Skin of body (tissue), 2 donors: ENCODE data around the gene KPNA2. TPM values are rescaled to one million over a fixed set of nuclear protein-coding genes. Genes with fewer than 3 reads are reported as not detected.
"Not testable (repeated sequence)": the region's sequence is repeated elsewhere in the genome, so short reads cannot be mapped to it uniquely, and the experiment has no call there.

ENCODE experiments used
- DNase-seq: peaks from one replicate; lab custom pipeline; 2025; lab: John Stamatoyannopoulos, UW
- total RNA-seq: library from RNA; depleted of rRNA; stranded (reverse); fragments of >200 nt; gene quantifications from one replicate; pipeline ENCODE4 v1.2.3, GENCODE V29; 2014

The KPNA2 gene
- total RNA-seq, 1 donor from 2014 or later = 29.9 TPM

- peak; percentile 66 for DNase-seq
These were observed 18.9 kb downstream of the KPNA2 start for GRCh38 chr17:68054296-68054900.

GRCh38 chr17:68057531-68057952 lies 22.0 kb downstream of the KPNA2 start:
- DNase-seq = peak; percentile 5

- DNase-seq = no peak
These were observed 24.8 kb downstream of the KPNA2 start for GRCh38 chr17:68060336-68060735.

GRCh38 chr17:68061512-68062313 lies 26.2 kb downstream of the KPNA2 start:
- DNase-seq = no peak

- DNase-seq = not testable (repeated sequence)
These were observed 29.8 kb downstream of the KPNA2 start for GRCh38 chr17:68065366-68065765.

- not testable (repeated sequence) for DNase-seq
These were observed 33.0 kb downstream of the KPNA2 start for GRCh38 chr17:68068512-68068911.

GRCh38 chr17:68070582-68071444 lies 35.3 kb downstream of the KPNA2 start:
- not testable (repeated sequence) for DNase-seq

- DNase-seq = no peak
These were observed 38.7 kb downstream of the KPNA2 start for GRCh38 chr17:68074279-68074678.

GRCh38 chr17:68075953-68076607 lies 40.5 kb downstream of the KPNA2 start:
- peak; percentile 13 for DNase-seq

GRCh38 chr17:68077498-68077897 lies 42.0 kb downstream of the KPNA2 start:
- DNase-seq = not testable (repeated sequence)

GRCh38 chr17:68080411-68081150 lies 45.0 kb downstream of the KPNA2 start:
- DNase-seq = no peak

GRCh38 chr17:68081305-68082265 lies 46.0 kb downstream of the KPNA2 start:
- DNase-seq = not testable (repeated sequence)

- no peak for DNase-seq
These were observed 50.3 kb downstream of the KPNA2 start for GRCh38 chr17:68085771-68086381.

- DNase-seq = not testable (repeated sequence)
These were observed 51.1 kb downstream of the KPNA2 start for GRCh38 chr17:68086666-68087065.

GRCh38 chr17:68087131-68087623 lies 51.6 kb downstream of the KPNA2 start:
- not testable (repeated sequence) for DNase-seq

- DNase-seq = no peak
These were observed 52.3 kb downstream of the KPNA2 start for GRCh38 chr17:68087851-68088250.

GRCh38 chr17:68089881-68090280 lies 54.3 kb downstream of the KPNA2 start:
- DNase-seq = no peak

GRCh38 chr17:68094481-68095078 lies 59.0 kb downstream of the KPNA2 start:
- DNase-seq = no peak
